GM21423 (cell line): ENCODE measurements around the gene SAMD13.

ENCODE experiments used
- ATAC-seq: cut with Tn5 transposase; IDR thresholded peaks from one replicate; pipeline ENCODE4 v1.9.1; 2021; ENCODE audit warnings: mild to moderate bottlenecking, moderate library complexity; ENCODE audit not compliant: unreplicated experiment

The SAMD13 gene

DNA sequence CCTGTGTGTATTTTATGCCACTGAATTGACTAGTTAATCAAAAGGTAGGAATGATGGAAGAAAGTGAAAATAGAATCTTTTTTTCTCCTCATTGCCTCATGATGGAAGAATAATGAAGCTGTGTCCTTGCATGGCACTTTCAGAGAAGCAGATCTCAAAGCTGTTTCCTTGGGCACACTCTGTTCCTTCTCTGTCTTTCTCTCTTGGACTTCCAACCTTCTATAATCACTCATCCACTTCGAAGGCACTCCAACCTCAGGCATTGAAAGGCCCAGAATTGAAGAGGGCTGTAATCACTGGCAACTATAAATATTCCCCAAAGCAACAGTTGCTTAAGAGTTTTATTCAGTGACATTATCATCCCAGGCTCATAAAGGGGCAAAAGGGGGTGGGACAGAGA is 65.7 kb downstream of the SAMD13 start:
- no peak for ATAC-seq

DNA sequence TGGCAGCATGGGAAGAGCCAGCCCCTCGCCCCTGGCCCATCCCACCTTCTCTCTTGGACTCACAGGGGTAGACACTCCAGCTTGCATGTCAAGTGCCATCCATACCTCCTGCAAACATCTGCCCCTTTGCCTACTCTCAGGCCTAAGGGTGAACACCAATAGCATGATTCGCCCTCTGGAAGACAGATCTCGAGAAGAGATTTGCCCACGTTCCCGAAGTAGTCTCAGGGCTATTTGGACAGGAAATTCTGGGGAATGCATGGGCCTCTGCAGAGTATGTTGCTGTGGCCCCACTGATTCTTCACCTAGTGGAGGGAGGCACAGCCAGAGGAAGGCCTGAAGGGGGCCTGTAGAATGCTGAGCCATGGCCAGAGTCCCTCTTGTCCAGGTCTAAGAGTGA is 66.9 kb downstream of the SAMD13 start:
- no peak for ATAC-seq

DNA sequence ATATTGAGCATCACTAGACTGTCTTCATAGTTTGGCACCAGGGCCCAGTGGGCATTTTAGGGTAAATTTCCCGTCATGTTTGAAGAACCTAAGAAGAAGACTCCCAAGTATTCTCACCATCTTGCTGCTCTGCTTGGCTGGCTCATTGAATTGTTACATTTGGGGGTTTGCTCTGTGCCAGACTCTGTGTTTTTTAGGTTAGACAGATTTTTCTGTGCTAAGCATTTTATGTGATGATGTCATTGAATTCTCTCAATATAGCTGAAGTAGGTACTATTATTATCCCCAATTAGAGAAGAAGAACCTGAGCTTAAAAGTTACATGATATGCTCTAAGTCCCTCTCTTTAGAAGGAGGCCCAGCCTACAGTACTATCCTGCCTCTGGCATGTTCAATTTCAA is 68.8 kb downstream of the SAMD13 start:
- ATAC-seq: no peak

DNA sequence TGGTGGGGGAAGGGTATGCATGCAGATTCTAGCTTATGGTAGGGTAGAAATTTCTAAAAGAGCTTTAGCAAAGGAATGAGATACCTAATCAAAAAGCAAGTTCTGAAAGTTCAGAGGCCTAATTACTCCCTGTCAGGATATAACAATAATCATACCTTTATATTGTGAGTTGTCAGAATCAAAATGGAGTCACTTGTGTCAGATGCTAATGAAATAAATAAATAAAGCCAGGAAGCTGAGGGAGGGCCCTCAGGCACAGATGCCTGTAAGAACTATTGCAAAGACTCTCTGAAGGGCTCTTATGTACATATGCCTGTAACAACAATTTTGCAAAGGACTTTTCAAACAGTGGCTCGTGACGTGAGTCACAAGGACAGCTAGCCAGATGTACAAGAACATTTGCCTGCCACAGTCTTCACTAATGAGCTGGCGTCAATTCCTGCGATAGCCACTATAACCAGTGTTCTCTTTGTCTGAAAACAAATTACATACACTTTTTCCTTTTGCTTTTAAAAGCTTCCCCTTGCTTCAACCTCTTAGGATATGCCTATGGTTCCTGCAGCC is 69.4 kb downstream of the SAMD13 start:
- ATAC-seq: no peak

DNA sequence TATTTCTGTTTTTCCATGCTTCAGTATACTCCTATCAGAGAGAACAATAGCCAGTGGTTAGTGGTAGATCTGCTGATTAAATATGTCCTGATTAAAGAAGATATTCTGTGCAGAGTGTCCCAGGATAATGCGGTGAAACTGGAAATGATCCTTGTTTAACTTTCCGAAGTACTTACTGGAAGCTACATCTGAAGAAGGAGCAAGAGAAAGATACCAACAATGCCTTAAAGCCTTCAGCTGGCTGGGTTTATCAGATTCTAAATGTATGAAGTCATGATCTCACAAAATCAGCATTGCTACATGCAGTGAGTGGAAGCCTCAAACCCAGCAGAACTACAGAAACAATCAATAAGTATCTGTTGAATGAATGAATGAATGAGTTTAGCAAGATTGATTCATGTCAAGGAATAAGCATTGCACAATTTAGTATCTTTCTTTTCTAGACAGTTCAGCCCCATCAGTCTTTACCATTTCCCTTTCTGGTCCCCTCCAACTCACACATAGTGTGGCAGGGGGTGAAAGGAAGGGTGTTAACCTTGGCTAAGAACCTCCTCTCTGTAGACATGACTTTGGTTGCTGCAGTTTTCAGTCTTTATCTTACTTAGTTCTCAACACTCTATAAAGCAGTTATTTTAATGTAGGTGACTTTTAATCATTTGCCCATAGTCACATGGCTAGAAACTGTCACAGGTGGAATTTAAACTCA is 72.1 kb downstream of the SAMD13 start:
- no peak for ATAC-seq

DNA sequence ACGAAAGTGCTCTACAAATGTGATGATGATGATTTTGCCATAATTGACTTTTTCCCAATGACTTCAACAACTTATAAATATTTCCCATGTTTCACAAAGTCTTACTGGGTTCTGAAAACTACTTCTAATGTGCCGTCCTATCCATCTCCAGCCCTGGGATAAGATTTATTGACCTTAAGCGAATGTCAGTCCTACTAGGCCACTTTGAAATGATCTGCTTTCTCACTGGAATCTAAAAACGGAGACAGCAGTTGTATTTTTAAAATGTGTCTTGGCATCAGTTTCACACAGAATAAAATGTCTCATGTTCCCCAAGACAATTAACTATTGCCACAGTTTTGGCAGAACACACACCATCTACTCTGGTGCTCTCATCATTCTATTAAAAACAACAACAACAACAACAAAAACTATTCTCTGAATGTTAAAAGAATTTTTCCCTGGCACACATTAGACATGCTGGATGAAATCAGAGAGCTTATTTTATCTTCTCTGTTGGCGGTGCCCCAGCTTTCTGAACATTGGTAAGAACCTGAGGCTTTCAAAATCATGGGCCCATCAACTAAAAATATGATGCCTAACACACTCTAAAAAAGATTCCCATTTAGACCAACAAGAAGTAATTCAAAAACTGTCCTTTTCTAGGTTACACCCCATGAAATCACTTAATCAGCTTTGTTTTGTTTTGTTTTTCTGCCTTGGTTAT is 73.6 kb downstream of the SAMD13 start:
- no peak for ATAC-seq

DNA sequence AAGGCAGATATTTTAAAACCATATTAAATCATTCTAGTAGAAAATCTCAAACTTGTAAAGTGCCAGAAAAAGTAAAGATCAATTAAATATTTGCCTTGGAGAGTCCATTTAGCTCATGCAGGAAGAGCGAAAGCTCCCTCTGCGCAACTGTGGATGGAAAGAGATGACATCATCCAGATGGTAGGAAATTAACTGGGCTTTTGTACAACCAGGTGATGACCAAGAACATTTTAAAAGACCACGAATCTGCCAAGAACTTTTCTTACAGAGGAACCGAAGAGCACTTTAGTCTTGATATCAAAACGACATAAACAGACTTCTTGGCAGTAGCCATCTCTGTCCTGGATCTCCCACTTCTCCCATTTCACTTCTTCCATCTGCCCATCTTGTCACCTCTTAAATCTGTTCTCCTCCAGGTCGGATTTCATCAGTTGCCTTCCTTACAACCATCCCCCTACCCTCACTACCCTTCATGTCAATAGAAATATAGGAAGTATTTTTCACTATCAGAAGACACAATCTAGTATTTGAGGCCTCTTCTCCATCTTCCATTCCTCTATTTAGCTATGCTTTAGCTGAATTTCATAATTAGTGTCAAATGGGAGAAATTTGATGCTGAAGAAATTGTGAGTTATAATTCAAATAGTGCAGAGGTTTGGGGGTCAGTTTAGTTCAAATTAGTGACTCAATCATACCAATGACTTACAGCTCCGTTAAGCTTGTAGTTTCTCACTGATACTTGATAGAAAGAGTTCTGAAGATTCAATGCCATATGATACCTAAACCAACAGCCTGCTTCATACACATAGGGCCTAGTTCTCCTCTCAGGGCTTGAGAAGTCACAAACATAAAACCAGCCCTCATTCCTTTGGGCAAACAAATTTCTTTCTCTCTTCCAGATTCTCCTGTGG is 74.7 kb downstream of the SAMD13 start:
- ATAC-seq: no peak

DNA sequence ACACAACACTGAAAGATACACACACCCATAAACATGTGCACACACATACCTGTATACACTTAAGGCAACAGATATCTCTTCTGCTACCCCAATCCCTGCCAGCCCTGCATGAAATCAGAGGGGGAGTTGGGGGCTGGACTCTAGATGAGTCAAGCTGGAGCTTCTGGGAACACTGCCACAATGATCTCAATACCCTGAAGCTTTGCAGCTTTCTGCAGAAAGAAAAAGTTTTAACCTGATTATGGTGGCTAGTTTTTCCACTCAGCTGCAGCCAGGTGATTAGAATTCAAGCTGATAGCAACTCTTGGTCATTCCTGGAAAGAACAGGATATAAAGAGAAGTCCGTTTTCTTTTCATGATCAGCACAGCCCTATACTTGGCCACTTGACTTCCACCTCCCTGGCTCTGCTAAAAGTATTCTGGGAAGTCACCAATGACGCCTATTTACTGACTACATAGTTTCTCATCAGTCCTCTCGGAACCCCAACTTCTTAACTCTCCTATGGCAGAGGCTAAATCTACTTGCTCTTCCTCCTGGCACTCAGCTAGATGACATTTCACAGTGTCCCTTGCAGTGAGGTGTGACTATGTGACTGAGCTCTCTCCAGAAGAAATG is 76.1 kb downstream of the SAMD13 start:
- no peak for ATAC-seq

DNA sequence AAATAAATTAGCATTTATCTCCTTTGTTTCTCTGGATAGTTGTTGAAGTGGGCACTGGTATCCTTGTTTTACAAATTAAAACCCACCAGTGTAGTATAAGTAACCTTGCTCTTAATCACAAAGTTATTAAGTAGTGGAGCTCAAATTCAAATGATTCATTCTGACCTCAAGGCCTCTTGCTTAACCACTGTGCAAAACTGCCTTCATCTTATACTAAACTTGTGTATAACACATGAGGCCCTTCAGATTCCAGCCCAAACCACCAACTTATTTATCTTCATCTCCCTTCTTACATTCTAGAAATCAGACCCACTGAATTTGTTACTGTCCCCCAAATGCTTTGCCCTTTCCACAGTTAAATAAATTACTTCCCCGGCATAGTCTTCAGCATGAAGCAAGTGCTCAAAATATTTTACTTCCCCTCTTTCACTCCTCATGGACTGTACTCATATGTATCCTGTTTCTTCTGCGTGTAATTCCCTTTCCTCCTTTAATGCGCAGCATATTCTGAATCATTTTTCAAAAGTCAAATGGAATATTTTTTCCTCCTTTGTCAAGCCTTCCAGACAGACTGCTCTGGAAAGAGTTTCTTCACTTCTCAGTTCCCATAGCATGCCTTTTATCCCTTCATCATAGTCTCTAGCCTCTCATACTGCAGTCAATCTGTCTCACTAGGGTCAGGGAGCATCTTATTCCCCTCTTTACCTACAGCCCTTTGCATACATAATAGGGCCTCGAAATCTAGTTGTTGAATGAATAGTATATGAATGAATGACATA is 77.8 kb downstream of the SAMD13 start:
- no peak for ATAC-seq

DNA sequence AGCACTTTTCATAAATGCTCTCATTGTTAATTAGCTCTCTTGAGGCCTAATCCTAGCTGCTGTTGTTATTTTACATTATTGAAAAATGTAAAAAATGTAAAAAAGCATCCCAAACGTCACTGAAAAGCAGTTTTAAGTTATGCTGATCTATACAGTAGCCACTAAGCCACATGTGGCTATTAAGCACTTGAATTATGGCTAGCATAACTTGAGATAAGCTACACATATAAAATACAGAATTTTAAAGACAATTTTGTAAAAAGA is 78.3 kb downstream of the SAMD13 start:
- no peak for ATAC-seq

DNA sequence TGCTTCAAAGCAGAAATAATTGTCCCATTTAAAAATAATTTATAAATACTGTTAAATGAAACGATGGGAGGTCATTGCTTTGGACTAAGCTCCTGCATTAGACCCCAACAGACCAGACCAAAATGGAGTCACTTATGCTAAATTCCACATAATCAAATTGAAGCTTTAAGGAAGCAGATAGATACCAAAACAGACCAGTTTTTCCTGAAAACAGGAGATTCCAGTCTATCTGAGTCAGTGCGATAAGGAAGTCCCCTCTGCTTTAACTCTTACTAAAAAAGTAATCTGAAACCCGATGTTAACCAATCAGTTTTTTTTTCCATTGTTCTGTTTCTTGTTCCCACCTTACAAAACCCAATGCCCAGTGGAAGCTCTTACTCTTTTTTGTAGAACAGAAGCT is 80.6 kb downstream of the SAMD13 start:
- ATAC-seq: no peak

DNA sequence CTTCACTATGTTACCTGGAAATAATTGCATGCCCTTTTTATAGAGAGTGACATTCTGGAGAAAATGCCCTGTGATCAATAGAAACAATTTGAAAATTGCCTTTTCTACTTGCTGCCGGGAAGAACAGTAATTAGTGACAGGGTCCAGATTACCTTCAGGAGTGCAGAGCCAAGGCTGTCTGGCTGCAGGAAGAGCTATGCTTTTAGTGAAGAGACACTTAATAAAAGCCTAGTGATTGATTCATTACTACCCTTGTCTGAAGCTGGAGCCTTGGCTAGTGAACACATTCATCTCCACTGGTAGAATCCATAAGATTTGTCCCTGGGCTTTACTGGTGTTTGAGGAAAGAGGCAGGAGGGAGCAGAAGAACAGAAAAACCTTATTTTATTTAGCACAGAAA is 83.8 kb downstream of the SAMD13 start:
- no peak for ATAC-seq

DNA sequence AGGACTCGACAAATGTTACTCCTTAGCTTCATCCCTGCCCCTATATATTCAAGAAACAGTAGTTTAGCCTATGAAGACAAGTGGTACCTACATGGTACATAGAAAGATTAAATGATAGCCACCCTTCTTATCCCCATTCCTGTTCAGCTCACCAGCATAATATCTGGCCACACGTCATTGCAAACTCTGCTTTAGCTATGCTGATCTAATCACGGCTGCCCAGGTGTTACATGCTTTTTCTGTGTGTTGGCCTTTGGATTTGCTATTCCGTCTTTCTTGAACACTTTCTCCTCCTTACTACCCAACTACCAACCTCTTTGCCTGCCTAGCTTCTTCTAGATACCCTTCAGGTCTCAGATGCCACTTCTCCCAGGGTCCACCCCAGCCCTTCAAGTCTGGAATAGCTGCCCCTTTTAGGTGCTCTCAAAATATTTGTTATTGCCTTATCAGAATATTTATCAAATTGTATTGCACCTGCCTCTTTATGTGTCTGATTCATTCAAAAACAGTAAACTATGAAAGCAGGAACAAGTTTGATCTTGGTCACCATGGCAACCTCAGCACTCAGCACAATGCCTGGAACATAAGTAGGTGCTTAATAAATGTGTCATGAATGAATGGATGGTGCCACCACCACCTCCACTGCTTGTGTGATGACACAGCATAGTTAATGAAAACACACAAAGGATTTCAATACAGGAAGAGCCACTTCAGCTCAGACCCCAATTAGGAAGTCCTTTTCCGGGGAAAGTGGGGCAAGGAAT is 85.4 kb downstream of the SAMD13 start:
- no peak for ATAC-seq

DNA sequence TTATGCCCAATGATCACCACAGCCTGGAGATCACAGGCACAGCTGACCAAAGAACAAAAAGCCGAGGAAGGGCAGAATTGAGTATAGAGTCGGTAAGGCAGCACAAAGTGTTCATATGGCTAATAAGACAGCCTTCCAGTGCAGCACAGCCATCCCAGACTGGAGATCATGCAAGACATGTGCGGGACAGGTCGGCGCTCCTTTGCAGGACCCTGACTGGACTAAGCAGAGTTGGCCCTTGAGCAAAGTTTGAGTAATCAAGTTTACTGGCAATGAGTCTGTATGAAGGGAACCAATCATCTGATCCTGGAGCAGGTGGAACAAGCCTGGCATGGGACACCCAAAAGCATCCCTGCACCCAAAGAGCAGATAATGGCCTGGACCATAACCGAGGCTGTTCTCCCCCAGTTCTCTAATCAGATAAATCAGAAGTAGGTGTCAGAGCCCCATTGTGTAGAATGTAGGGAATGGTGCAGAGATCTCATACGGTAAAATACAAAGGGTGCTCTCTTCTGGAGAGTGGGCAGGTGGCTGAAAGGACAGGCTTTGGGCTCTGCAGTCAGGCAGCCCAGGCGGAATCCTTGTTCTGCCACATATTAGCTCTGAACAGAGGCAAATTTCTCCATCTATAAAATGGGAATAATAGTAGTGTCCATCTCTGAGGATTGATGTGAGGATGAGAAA is 86.1 kb downstream of the SAMD13 start:
- no peak for ATAC-seq

DNA sequence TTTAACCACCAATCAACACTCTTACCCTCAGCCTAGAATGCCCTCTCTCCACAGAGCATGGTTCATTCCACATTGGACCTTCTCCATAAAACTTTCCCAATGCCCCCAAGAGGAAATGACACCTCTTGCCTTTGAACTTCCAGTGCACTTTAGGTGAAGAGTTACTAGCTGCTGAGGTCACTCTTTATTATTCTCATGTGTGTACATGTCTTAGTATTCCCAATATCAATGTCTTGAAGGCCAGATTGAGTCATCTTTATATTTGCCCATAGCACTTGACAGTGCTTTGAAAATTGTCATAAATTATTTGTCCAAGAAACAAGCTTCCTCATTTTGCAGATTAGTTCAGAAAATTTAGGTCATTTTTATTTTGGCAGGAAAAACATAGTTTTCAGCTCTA is 88.7 kb downstream of the SAMD13 start:
- ATAC-seq: no peak

DNA sequence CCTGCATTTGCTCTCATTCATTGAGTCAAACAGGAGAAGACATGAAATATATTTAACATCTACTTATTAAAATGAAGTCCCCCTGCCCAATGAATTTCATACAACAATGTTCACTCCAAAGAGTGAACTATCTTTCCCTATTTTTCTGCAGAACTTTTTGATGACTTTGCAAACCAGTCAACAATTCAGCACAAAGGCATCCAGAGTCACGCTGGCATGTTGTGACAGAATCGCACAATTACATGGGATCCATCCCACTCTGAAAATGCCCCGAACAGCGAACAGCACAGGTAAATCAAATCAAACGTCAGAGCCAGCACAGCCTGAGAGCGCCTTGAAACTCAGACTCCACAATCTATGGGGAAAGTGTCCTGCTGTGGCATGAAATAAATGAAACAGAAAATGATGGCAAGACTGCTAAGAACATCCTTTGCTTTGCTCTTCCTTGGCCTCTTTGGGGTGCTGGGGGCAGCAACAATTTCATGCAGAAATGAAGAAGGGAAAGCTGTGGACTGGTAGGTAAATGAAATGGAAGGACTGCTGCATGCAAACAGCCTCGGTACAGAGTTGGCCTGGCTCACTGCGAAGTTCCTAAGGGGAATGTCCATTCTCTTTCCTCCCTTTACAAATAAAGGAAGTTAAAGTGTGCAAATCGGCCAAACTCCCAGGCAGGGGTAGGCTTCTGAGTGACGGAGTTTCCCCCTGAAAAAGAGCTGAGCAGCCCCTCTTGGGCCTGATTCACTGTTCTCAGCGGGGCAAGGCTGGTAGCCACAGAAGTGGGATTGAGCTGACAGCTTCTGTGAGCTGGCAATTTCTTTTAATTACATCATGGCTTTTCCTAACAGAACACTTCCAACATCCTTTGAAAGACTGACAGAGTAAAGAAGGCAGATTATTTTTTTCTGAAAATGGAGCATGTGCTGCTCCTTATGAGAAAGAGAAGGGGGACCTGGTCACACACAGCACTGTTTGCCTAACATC is 97.0 kb downstream of the SAMD13 start, which contains the start of gene DNASE2B:
Gene DNASE2B, plus strand, starts transcription at position 310 of the 981 bp plus-strand sequence. Its CDS starts 81 bp downstream, at position 391.
- no peak for ATAC-seq
